ENCODE data around the gene TMPRSS3.

TMPRSS3 gene

GRCh38 chr21:42369821-42370220, 26.0 kb downstream of the TMPRSS3 start:
- no peak for FAIRE-seq

DNA sequence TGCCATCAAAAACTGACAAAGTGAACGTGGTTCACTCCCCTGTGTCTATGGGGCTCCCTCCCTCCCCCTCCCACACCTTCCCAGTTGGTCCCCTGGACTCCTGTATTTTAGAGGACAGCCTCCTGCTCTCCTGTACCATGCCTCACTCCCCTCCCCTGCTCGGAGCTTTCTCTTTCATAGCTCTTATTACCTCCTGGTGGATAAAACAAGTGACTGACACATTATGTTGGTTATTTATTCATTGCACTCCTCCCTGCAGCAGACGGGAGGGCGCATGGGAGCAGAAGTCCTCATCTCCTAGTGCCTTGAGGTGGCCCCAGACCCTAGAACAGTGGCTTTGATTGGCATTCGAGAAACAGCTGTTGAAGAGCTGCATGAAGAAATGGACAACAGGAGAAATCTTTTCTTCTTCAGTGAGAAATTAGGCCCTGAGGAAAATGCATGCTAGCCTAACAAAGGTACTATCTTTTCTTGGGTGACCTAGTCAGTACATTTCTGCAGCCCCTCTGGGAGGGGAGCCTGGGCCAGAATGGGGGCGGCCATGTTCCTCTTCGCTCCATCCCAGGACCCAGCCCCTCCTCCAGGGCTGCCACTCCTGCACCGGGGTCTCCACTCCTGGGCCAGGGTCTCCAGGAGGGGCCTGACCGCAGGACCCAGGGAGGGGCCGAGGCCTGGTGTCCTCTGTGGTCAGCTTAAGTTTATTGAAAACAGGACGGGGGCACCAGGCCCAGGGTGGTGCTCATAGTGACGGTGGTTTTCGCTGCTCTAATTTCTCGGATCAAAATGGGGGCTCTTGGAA, 28.3 kb downstream of the TMPRSS3 start:
- FAIRE-seq = no peak

- no peak for FAIRE-seq
These were observed 29.4 kb downstream of the TMPRSS3 start, which contains the start of gene TFF1 for GRCh38 chr21:42366292-42367010. TFF1 (minus strand) TSS chr21:42366535; CDS start chr21:42366495, 40 bp downstream.

GRCh38 chr21:42365770-42366169, 30.1 kb downstream of the TMPRSS3 start:
- no peak for FAIRE-seq

DNA sequence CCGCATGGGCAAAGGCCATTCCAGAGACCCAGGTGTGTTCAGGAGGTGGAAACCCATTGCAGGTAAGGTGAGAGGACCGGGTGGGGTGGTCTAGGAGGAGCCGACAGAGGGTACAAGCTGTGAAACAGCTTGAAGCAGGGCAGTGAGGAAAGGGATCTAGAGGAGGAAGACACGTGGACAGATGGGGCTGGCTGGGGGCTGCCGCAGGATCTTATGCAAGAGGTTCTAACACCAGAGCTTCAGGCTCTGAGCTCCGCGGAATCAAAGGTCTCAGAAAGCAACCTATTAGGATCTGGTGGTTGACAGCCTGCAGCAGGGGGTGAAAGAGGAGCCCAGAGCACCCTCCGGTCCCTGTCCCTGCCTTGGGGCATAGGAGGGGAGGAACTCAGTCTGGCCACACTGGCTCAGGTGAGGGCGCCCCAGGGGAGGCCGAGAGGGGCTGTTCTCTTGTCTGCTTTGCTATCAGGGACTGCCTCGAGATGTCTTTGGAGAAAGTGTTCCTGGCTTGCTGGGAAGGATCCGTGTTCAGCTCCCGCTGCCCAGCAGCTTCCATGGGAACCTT, 31.5 kb downstream of the TMPRSS3 start:
- no peak for FAIRE-seq

DNA sequence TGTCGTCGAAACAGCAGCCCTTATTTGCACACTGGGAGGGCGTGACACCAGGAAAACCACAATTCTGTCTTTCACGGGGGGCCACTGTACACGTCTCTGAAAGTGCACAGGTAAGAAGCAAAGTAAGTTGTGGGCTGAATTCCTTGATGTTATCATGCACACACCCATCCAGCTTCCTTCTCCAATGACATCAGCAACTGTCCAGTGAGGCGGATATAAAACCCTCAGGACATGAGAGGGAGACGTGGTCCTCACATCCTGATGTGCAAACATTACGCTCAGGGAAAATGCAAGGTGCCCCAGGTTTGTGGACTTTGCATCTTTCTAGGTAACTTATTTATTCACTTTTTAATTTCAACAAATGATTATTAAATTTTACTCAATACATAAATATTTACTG, 32.5 kb downstream of the TMPRSS3 start:
- no peak for FAIRE-seq

DNA sequence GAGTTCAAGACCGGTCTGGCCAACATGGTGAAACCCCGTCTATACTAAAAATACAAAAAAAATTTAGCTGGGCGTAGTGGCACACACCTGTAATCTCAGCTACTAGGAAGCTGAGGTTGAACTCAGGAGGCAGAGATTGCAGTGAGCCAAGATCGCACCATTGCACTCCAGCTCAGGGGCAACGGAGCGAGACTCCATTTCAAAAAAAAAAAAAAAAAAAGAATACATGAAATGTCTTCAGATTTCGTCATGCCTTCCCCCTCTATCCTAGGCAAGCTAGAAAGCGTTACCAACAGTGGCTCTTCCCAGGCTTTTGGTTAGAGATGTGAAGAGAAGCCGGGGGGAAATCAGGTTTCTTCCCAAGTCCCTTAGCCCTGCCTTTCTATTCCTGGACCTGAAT, 33.2 kb downstream of the TMPRSS3 start:
- no peak for FAIRE-seq

- no peak for FAIRE-seq
These were observed 33.7 kb downstream of the TMPRSS3 start for GRCh38 chr21:42362198-42362597.

GRCh38 chr21:42361286-42361685, 34.6 kb downstream of the TMPRSS3 start:
- FAIRE-seq = no peak

- FAIRE-seq = no peak
These were observed 35.5 kb downstream of the TMPRSS3 start for GRCh38 chr21:42360317-42360716.

GRCh38 chr21:42358937-42359336, 36.9 kb downstream of the TMPRSS3 start:
- no peak for FAIRE-seq

DNA sequence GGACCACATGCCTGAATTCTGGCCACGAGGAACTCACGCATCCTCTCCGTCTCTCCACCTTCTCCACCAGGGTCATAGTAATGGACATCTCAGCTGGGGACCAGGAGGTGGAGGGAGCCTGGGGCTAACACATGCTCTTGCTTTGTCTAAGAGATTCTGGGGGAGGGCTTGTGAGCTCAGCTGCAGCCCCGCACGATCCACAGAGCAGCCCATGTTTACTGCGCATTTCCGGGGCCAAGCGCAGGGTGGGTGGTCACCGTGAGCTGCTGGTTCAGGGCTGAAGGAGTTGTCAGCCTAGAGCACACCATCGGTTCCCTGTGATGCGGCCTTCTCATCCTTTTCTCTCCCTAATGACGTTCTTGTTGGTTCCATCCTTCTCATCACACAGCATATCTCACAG, 37.6 kb downstream of the TMPRSS3 start:
- no peak for FAIRE-seq

DNA sequence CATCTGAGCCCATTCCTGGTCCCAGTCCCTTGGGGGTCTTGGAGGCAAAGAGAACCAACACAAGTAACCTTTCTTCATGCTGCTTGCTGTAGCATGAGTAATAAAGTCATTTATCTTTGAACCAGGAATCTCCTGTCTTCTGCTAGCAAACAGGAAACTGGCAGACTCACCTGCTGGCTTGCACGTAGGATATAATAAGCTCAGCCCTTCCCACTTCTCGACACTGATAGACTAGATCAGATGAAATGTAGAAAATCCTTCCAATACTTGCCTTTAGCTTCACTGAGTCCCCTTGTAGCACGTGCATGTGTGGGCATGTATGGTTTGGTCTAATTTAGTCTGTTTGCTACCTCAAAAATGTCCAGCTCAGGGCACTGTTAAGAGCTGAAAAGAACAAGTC, 38.5 kb downstream of the TMPRSS3 start:
- no peak for FAIRE-seq

GRCh38 chr21:42356650-42357049, 39.2 kb downstream of the TMPRSS3 start:
- no peak for FAIRE-seq

- FAIRE-seq = no peak
These were observed 39.8 kb downstream of the TMPRSS3 start for GRCh38 chr21:42356046-42356445.

GRCh38 chr21:42353623-42354022, 42.2 kb downstream of the TMPRSS3 start:
- FAIRE-seq = no peak

DNA sequence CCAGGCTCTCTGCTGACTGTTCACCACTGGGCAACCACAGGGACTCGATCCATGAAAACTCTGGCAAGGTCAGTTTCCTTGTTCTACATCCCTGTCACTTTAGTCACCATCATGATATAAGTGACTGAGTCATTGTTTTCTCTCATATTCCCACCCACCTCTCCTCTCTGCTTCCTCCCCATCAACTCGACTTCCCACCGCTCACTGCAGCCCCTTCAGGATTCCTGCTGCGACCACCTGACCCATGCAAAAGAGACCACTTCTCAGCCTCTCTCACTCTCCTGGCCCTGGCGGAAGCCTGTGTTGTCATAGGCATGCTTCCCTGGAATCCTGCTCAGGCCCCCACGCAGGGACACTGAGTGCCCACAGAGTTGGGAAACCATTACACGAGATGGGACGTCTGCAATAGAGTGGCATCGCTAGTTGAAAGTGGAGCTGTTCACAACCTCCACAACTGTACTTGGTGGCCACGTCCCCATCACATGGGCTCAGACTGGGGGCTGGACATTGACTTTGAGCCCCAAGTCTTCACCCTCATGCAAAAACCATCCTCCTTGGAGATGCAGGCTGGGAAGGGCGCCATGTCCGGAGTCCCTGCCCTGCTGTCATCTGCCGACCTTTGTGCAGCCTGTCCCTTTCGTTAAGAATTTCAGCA, 43.3 kb downstream of the TMPRSS3 start:
- FAIRE-seq = no peak

- no peak for FAIRE-seq
These were observed 44.0 kb downstream of the TMPRSS3 start for GRCh38 chr21:42351626-42352440.

- no peak for FAIRE-seq
These were observed 44.9 kb downstream of the TMPRSS3 start, which contains the start of gene TFF2 for GRCh38 chr21:42350927-42351426. TFF2 (minus strand) TSS chr21:42350994; CDS start chr21:42350957, 37 bp downstream.

DNA sequence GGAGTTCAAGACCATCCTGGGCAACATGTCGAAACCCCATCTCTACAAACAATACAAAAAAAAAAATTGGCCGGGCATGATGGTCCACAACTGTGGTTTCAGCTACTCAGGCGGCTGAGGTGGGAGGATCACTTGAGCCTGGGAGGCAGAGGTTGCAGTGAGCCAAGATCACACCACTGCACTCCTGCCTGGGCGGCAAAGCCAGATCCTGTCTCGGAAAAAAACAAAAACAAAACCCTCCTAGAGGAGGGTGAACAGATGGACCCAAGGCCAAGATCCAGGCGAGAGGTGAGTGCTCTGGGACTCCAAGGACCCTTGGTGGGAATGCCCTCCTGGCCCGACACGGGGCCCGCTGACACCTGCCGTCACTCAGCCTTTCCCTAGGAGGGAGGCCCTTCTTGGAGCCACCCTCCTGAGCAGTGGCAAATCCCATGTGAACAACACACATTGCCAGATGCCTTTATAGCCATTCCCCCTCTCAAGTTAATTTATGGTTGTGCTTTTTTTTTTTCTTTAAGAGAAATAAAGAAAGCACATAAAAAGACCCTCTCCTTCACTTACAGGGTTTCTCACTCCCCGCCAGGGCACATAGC, 45.4 kb downstream of the TMPRSS3 start:
- no peak for FAIRE-seq

DNA sequence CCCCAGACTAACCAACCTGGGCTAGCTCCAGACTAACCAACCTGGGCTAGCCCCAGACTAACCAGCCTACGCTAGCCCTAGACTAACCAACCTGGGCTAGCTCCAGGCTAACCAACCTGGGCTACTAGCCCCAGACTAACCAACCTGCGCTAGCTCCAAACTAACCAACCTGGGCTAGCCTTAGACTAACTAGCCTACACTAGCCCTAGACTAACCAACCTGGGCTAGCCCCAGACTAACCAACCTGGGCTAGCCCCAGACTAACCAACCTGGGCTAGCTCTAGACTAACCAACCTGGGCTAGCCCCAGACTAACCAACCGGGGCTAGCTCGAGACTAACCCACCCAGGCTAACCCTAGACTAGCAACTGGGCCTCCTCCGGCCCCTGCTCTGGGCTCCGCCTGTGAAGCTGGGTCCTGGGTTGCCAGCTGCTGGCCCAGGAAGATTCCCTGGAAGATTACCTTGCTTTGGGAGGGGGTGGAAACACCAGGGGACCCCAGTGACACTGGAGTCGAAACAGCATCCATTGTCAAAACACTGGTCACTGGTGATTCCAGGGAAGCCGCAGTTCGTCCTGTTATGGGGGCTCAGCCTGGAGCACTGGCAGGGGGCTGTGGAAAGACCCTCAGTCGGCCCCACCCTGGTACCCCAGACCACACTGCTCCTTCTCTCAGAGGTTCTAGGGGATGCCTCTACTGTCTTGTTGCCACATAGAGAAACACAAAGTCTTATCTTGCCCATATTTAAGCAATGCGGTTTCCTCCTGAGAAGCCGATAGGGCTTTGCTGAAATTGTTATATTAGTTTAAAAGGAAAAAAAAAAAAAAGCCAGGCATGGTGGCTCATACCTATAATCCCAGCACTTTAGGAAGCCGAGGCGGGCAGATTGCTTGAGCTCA, 46.2 kb downstream of the TMPRSS3 start:
- FAIRE-seq = no peak
